ENCODE results near the gene TRAPPC1. TPM values are rescaled to one million over a fixed set of nuclear protein-coding genes. Genes with fewer than 3 reads are reported as not detected.

The TRAPPC1 gene
- total RNA-seq, 5 donors from 2014 or later (not counting 1 experiment from before 2014, with no cell fraction given) = 95.4 to 138 (median 113) TPM

GRCh38 chr17:7969433-7969832 is 37.7 kb upstream of the TRAPPC1 start:
- no peaks in the 10 kb centered on the region for H3K4me1 Mint-ChIP-seq
- ChIA-PET POLR2A (no interaction called here), CTCF (interaction anchor here in 1 of 2 donors (0.6 kb wide), 1 partner anchor 137 kb away, joined by 3 read pairs; no protein-coding TSS in a partner anchor)
- peaks cover 2 to 3% (median 3%) of the 10 kb centered on the region in 3 donors for H3K9me3 Mint-ChIP-seq
- Histone ChIP-seq H3K9me3 (no peaks in the 10 kb centered on the region), H3K27me3 (replicated peaks in 1 of 2; ENCODE audit: control insufficient read depth in 2 of 2, extremely low read depth in 1 of 2, insufficient read depth in 2 of 2, low read length in 1 of 2) (peaks cover 0 to 26% of the 10 kb centered on the region in 2 experiments), H3K4me3 (ENCODE audit: control insufficient read depth in 1 of 2, extremely low read depth in 1 of 2, low read length in 1 of 2) (no peak overlapping the region), H3K36me3 (ENCODE audit: control insufficient read depth in 2 of 2, extremely low read depth in 1 of 2, insufficient read depth in 1 of 2, low read length in 1 of 2) (no peaks in the 10 kb centered on the region), H3K27ac (ENCODE audit: low read length) (no peak overlapping the region), H3K4me1 (ENCODE audit: control insufficient read depth in 1 of 2, extremely low read depth in 1 of 2, insufficient read depth in 2 of 2, low read length in 2 of 2) (no peaks in the 10 kb centered on the region)
- H3K36me3 Mint-ChIP-seq = peaks cover under 1% of the 10 kb centered on the region
- ATAC-seq (replicated peaks in 1 of 4) = no peak
- H3K27me3 Mint-ChIP-seq = peaks cover 6% of the 10 kb centered on the region in 2 donors
- no peak for DNase-seq
- H3K4me3 Mint-ChIP-seq = no peak overlapping the region
- WGBS (ENCODE audit: insufficient coverage) = 84% methylated on average over 2 of the region's 6 CpGs
- no peak overlapping the region for H3K27ac Mint-ChIP-seq

- WGBS (ENCODE audit: insufficient coverage) = no CpG with 5 or more reads among the region's 2 CpGs
- H3K27ac ChIP-seq (ENCODE audit: low read length) = no peak overlapping the region
- Mint-ChIP-seq H3K4me1 (no peaks in the 10 kb centered on the region), H3K27me3 (peaks cover 6% of the 10 kb centered on the region in 2 donors), H3K36me3 (no peaks in the 10 kb centered on the region), H3K27ac (no peak overlapping the region), H3K9me3 (no peaks in the 10 kb centered on the region), H3K4me3 (no peak overlapping the region)
- H3K4me3 ChIP-seq (ENCODE audit: control insufficient read depth in 1 of 2, extremely low read depth in 1 of 2, low read length in 1 of 2) = no peak overlapping the region
- H3K4me1 ChIP-seq (ENCODE audit: control insufficient read depth in 1 of 2, extremely low read depth in 1 of 2, insufficient read depth in 2 of 2, low read length in 2 of 2) = no peaks in the 10 kb centered on the region
- H3K27me3 ChIP-seq (replicated peaks in 1 of 2; ENCODE audit: control insufficient read depth in 2 of 2, extremely low read depth in 1 of 2, insufficient read depth in 2 of 2, low read length in 1 of 2) = peaks cover 0 to 27% of the 10 kb centered on the region in 2 experiments
- no peaks in the 10 kb centered on the region for H3K9me3 ChIP-seq
- H3K36me3 ChIP-seq (ENCODE audit: control insufficient read depth in 2 of 2, extremely low read depth in 1 of 2, insufficient read depth in 1 of 2, low read length in 1 of 2) = no peaks in the 10 kb centered on the region
- ChIA-PET CTCF (no interaction called here), POLR2A (interaction anchor here in 1 of 2 donors (0.7 kb wide), 1 partner anchor 23 kb away, joined by 3 read pairs; no protein-coding TSS in a partner anchor)
- ATAC-seq (replicated peaks in 1 of 4) = no peak
- DNase-seq = no peak
Measured at GRCh38 chr17:7967751-7968150, 36.0 kb upstream of the TRAPPC1 start.

- Histone ChIP-seq H3K27ac (ENCODE audit: low read length) (no peak overlapping the region), H3K27me3 (replicated peaks in 1 of 2; ENCODE audit: control insufficient read depth in 2 of 2, extremely low read depth in 1 of 2, insufficient read depth in 2 of 2, low read length in 1 of 2) (peaks cover 0 to 21% of the 10 kb centered on the region in 2 experiments), H3K36me3 (ENCODE audit: control insufficient read depth in 2 of 2, extremely low read depth in 1 of 2, insufficient read depth in 1 of 2, low read length in 1 of 2) (no peaks in the 10 kb centered on the region), H3K4me3 (ENCODE audit: control insufficient read depth in 1 of 2, extremely low read depth in 1 of 2, low read length in 1 of 2) (no peak overlapping the region), H3K4me1 (ENCODE audit: control insufficient read depth in 1 of 2, extremely low read depth in 1 of 2, insufficient read depth in 2 of 2, low read length in 2 of 2) (no peaks in the 10 kb centered on the region), H3K9me3 (no peaks in the 10 kb centered on the region)
- no peak overlapping the region for H3K4me3 Mint-ChIP-seq
- H3K27me3 Mint-ChIP-seq = peaks cover 5% of the 10 kb centered on the region in 2 donors
- ChIA-PET POLR2A (interaction anchor here in 1 of 2 donors (0.6 kb wide), 1 partner anchor 315 kb away, joined by 8 read pairs; no protein-coding TSS in a partner anchor), CTCF (interaction anchor here in 1 of 2 donors (0.6 kb wide), 1 partner anchor 35 kb away, joined by 4 read pairs; no protein-coding TSS in a partner anchor)
- H3K36me3 Mint-ChIP-seq = no peaks in the 10 kb centered on the region
- ATAC-seq (replicated peaks in 1 of 4) = no peak
- no peak overlapping the region for H3K27ac Mint-ChIP-seq
- no peaks in the 10 kb centered on the region for H3K9me3 Mint-ChIP-seq
- no CpG with 5 or more reads among the region's 2 CpGs for WGBS (ENCODE audit: insufficient coverage)
- H3K4me1 Mint-ChIP-seq = no peaks in the 10 kb centered on the region
- no peak for DNase-seq
Measured at GRCh38 chr17:7961421-7961820, 29.7 kb upstream of the TRAPPC1 start.

- DNase-seq = no peak
- no peak overlapping the region for H3K27ac Mint-ChIP-seq
- Histone ChIP-seq H3K4me1 (ENCODE audit: control insufficient read depth in 1 of 2, extremely low read depth in 1 of 2, insufficient read depth in 2 of 2, low read length in 2 of 2) (no peaks in the 10 kb centered on the region), H3K4me3 (ENCODE audit: control insufficient read depth in 1 of 2, extremely low read depth in 1 of 2, low read length in 1 of 2) (no peak overlapping the region), H3K27me3 (replicated peaks in 1 of 2; ENCODE audit: control insufficient read depth in 2 of 2, extremely low read depth in 1 of 2, insufficient read depth in 2 of 2, low read length in 1 of 2) (peaks cover 0 to 18% of the 10 kb centered on the region in 2 experiments), H3K36me3 (ENCODE audit: control insufficient read depth in 2 of 2, extremely low read depth in 1 of 2, insufficient read depth in 1 of 2, low read length in 1 of 2) (no peaks in the 10 kb centered on the region), H3K9me3 (no peaks in the 10 kb centered on the region), H3K27ac (ENCODE audit: low read length) (no peak overlapping the region)
- POLR2A ChIA-PET = no interaction called here
- no peaks in the 10 kb centered on the region for H3K4me1 Mint-ChIP-seq
- H3K36me3 Mint-ChIP-seq = no peaks in the 10 kb centered on the region
- H3K9me3 Mint-ChIP-seq = no peaks in the 10 kb centered on the region
- no peak overlapping the region for H3K4me3 Mint-ChIP-seq
- 88% methylated on average over 3 of the region's 9 CpGs for WGBS (ENCODE audit: insufficient coverage)
- ATAC-seq (replicated peaks in 1 of 4) = no peak
- H3K27me3 Mint-ChIP-seq = peaks cover 5% of the 10 kb centered on the region in 2 donors
- CTCF ChIA-PET = no interaction called here
Measured at GRCh38 chr17:7959503-7960253, 27.9 kb upstream of the TRAPPC1 start.

GRCh38 chr17:7956228-7956965 is 24.7 kb upstream of the TRAPPC1 start:
- ChIA-PET CTCF (no interaction called here), POLR2A (no interaction called here)
- no peak overlapping the region for H3K4me3 ChIP-seq (ENCODE audit: control insufficient read depth in 1 of 2, extremely low read depth in 1 of 2, low read length in 1 of 2)
- WGBS (ENCODE audit: insufficient coverage) = 96% methylated on average over 5 of the region's 11 CpGs
- no peaks in the 10 kb centered on the region for H3K4me1 ChIP-seq (ENCODE audit: control insufficient read depth in 1 of 2, extremely low read depth in 1 of 2, insufficient read depth in 2 of 2, low read length in 2 of 2)
- H3K27ac ChIP-seq (ENCODE audit: low read length) = no peak overlapping the region
- no peaks in the 10 kb centered on the region for H3K9me3 ChIP-seq
- DNase-seq (no peak), ATAC-seq (replicated peaks in 1 of 4) (no peak)
- Mint-ChIP-seq H3K4me3 (no peak overlapping the region), H3K9me3 (no peaks in the 10 kb centered on the region), H3K4me1 (peaks cover 0 to 2% (median 2%) of the 10 kb centered on the region in 3 donors), H3K36me3 (no peaks in the 10 kb centered on the region), H3K27ac (no peak overlapping the region), H3K27me3 (peaks cover 5% of the 10 kb centered on the region in 2 donors)
- H3K27me3 ChIP-seq (replicated peaks in 1 of 2; ENCODE audit: control insufficient read depth in 2 of 2, extremely low read depth in 1 of 2, insufficient read depth in 2 of 2, low read length in 1 of 2) = peaks cover 0 to 9% of the 10 kb centered on the region in 2 experiments
- no peaks in the 10 kb centered on the region for H3K36me3 ChIP-seq (ENCODE audit: control insufficient read depth in 2 of 2, extremely low read depth in 1 of 2, insufficient read depth in 1 of 2, low read length in 1 of 2)

- CTCF ChIA-PET = no interaction called here
- H3K27me3 Mint-ChIP-seq = peaks cover 2 to 3% of the 10 kb centered on the region in 2 donors
Measured at GRCh38 chr17:7955414-7956227, 23.9 kb upstream of the TRAPPC1 start.

More at GRCh38 chr17:7955414-7956227, 23.9 kb upstream of the TRAPPC1 start:
- H3K36me3 Mint-ChIP-seq = no peaks in the 10 kb centered on the region
- H3K9me3 Mint-ChIP-seq = no peaks in the 10 kb centered on the region
- H3K27ac Mint-ChIP-seq = no peak overlapping the region
- Histone ChIP-seq H3K4me3 (ENCODE audit: control insufficient read depth in 1 of 2, extremely low read depth in 1 of 2, low read length in 1 of 2) (no peak overlapping the region), H3K36me3 (ENCODE audit: control insufficient read depth in 2 of 2, extremely low read depth in 1 of 2, insufficient read depth in 1 of 2, low read length in 1 of 2) (no peaks in the 10 kb centered on the region), H3K27me3 (replicated peaks in 1 of 2; ENCODE audit: control insufficient read depth in 2 of 2, extremely low read depth in 1 of 2, insufficient read depth in 2 of 2, low read length in 1 of 2) (peaks cover 0 to 3% of the 10 kb centered on the region in 2 experiments), H3K27ac (ENCODE audit: low read length) (no peak overlapping the region), H3K4me1 (ENCODE audit: control insufficient read depth in 1 of 2, extremely low read depth in 1 of 2, insufficient read depth in 2 of 2, low read length in 2 of 2) (no peaks in the 10 kb centered on the region), H3K9me3 (no peaks in the 10 kb centered on the region)
- ATAC-seq (replicated peaks in 1 of 4) = no peak
- POLR2A ChIA-PET = no interaction called here
- WGBS (ENCODE audit: insufficient coverage) = 73% methylated on average over 5 of the region's 13 CpGs
- H3K4me3 Mint-ChIP-seq = no peak overlapping the region
- peaks cover 0 to 5% (median 5%) of the 10 kb centered on the region in 3 donors for H3K4me1 Mint-ChIP-seq
- no peak for DNase-seq

Measured in T-cell (primary cell).